Measurements from ENCODE around the gene DGKI.
"Not testable (repeated sequence)": the region's sequence is repeated elsewhere in the genome, so short reads cannot be mapped to it uniquely, and the experiment has no call there.

Gene DGKI

GRCh38 chr7:137454767-137455166, 392.0 kb downstream of the DGKI start:
- DNase-seq, result no peak

- DNase-seq, result no peak
These were observed 392.5 kb downstream of the DGKI start for GRCh38 chr7:137454246-137454724.

- DNase-seq, result no peak
These were observed 393.4 kb downstream of the DGKI start for GRCh38 chr7:137453356-137453755.

- no peak for DNase-seq
These were observed 397.8 kb downstream of the DGKI start for GRCh38 chr7:137449016-137449415.

- not testable (repeated sequence) for DNase-seq
These were observed 398.2 kb downstream of the DGKI start for GRCh38 chr7:137448572-137448971.

- no peak for DNase-seq
These were observed 400.7 kb downstream of the DGKI start for GRCh38 chr7:137446025-137446424.

GRCh38 chr7:137445268-137445667, 401.5 kb downstream of the DGKI start:
- DNase-seq, result no peak

- DNase-seq, result no peak
These were observed 403.2 kb downstream of the DGKI start for GRCh38 chr7:137443616-137444015.

- DNase-seq, result no peak
These were observed 405.3 kb downstream of the DGKI start for GRCh38 chr7:137441451-137441850.

GRCh38 chr7:137439829-137440825, 406.6 kb downstream of the DGKI start:
- DNase-seq, result no peak

GRCh38 chr7:137434946-137435345, 411.8 kb downstream of the DGKI start:
- DNase-seq, result no peak

GRCh38 chr7:137434530-137434929, 412.2 kb downstream of the DGKI start:
- DNase-seq, result no peak

- DNase-seq, result no peak
These were observed 423.5 kb downstream of the DGKI start for GRCh38 chr7:137423321-137423720.

GRCh38 chr7:137421366-137421765, 425.4 kb downstream of the DGKI start:
- no peak for DNase-seq

- no peak for DNase-seq
These were observed 427.9 kb downstream of the DGKI start for GRCh38 chr7:137418841-137419240.

GRCh38 chr7:137417464-137417863, 429.3 kb downstream of the DGKI start:
- DNase-seq, result no peak

- DNase-seq, result no peak
These were observed 432.9 kb downstream of the DGKI start for GRCh38 chr7:137413901-137414300.

GRCh38 chr7:137411446-137411845, 435.3 kb downstream of the DGKI start:
- DNase-seq, result no peak

- DNase-seq, result no peak
These were observed 438.6 kb downstream of the DGKI start for GRCh38 chr7:137408126-137408525.

GRCh38 chr7:137407078-137407477, 439.7 kb downstream of the DGKI start:
- DNase-seq, result no peak

GRCh38 chr7:137404660-137405317, 442.0 kb downstream of the DGKI start:
- no peak for DNase-seq

GRCh38 chr7:137403353-137403695, 443.4 kb downstream of the DGKI start:
- DNase-seq, result no peak

- no peak for DNase-seq
These were observed 444.0 kb downstream of the DGKI start for GRCh38 chr7:137402536-137403352.
